ENCODE measurements around the gene CLBA1.
"Not testable (repeated sequence)": the region's sequence is repeated elsewhere in the genome, so short reads cannot be mapped to it uniquely, and the experiment has no call there.

The CLBA1 gene

DNA sequence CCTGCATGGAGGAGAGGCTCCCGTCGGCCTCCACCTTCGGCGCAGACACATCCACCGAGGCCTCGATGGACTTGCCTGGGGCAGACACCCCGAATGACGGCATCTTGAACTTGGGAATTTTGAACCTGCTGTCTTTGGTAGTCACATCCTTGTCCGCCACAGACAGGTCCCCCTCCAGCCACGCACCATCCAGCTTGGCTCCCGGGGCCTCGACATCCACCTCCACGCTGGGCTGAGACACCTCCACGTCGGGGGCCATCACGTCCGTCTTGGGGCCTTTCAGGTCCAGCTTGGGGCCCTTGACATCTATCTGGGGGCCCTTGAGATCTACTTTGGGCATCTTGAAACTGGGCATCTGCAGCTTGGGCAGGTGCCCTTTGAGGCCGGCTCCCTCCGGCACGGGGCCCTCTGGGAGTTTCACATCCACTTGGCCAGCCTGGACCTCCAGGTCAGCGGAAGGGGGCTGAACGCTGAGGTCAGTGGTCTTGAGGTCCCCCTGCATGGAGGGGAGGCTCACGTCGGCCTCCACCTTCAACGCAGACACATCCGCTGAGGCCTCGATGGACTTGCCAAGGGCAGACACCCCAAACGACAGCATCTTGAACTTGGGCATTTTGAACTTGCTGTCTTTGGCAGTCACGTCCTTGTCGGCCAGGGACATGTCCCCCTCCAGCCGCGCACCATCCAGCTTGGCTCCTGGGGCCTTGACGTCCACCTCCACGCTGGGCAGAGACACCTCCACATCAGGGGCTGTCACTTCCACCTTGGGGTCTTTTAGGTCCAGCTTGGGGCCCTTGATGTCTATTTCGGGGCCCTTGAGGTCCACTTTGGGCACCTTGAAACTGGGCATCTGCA, 37.5 kb upstream of the CLBA1 start:
- DNase-seq: not testable (repeated sequence)

- no peak for DNase-seq
Observed at GRCh38 chr14:104948736-104949031, 36.9 kb upstream of the CLBA1 start.

- DNase-seq: not testable (repeated sequence)
Observed at GRCh38 chr14:104949406-104949955, 36.1 kb upstream of the CLBA1 start.

DNA sequence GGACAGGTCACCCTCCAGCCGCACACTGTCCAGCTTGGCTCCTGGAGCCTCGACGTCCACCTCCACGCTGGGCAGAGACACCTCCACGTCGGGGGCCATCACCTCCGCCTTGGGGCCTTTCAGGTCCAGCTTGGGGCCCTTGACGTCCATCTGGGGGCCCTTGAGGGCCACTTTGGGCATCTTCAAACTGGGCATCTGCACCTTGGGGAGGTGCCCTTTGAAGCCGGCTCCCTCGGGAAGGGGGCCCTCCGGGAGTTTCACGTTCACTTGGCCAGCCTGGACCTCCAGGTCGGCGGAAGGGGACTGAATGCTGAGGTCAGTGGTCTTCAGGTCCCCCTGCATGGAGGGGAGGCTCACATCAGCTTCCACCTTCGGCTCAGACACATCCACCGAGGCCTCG, 35.6 kb upstream of the CLBA1 start:
- DNase-seq: no peak

- DNase-seq: not testable (repeated sequence)
Observed at GRCh38 chr14:104950701-104951100, 34.9 kb upstream of the CLBA1 start.

GRCh38 chr14:104951863-104952657, 33.5 kb upstream of the CLBA1 start:
- DNase-seq: not testable (repeated sequence)

DNA sequence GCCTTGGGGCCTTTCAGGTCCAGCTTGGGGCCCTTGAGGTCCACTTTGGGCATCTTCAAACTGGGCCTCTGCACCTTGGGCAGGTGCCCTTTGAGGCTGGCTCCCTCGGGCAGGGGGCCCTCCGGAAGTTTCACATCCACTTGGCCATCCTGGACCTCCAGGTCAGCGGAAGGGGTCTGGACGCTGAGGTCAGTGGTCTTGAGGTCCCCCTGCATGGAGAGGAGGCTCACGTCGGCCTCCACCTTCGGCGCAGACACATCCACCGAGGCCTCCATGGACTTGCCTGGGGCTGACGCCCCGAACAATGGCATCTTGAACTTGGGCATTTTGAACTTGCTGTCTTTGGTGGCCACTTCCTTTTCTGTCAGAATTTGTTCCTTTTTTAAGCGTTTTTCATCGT, 32.5 kb upstream of the CLBA1 start:
- no peak for DNase-seq

DNA sequence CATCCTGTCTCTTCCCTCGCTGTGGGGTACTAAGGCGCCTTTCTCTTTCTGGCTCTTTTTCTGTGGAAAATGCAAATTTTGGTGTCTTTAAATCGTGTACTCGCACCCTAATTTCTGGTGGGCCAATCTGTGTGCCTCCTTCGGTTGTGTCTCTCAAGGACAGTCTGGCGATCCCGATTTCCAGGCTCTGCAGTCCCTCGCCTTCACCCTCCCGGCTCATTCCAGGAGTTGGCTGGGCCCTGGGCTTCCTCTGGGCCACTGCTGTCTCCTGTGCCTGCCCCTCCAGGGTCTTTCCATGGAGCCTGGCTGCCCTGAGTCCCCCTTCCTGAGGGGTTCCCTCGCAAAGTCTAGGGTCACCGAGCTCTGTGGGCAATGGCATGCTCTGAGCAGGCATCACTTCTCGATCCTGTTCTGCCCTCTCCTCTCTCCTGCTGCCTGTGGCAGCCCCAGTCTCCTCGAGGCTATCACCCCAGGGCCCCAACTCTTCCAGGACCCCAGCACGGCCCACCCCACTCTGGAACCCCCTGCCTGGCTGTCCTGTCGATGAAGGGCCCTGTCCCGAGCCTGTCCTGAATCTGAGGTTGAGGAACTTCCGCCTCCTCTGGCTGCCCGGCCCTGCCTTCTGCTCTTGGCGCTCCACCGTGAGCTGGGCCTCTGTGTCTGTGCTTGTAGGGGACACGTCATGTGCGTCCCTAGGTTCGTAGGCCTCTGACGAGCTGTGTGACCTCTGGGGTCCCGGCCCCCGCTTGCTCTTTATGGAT, 31.5 kb upstream of the CLBA1 start:
- DNase-seq: no peak

- no peak for DNase-seq
Observed at GRCh38 chr14:104954746-104955395, 30.7 kb upstream of the CLBA1 start.

GRCh38 chr14:104955396-104955770, 30.2 kb upstream of the CLBA1 start:
- no peak for DNase-seq

GRCh38 chr14:104956290-104956890, 29.2 kb upstream of the CLBA1 start:
- DNase-seq: no peak

DNA sequence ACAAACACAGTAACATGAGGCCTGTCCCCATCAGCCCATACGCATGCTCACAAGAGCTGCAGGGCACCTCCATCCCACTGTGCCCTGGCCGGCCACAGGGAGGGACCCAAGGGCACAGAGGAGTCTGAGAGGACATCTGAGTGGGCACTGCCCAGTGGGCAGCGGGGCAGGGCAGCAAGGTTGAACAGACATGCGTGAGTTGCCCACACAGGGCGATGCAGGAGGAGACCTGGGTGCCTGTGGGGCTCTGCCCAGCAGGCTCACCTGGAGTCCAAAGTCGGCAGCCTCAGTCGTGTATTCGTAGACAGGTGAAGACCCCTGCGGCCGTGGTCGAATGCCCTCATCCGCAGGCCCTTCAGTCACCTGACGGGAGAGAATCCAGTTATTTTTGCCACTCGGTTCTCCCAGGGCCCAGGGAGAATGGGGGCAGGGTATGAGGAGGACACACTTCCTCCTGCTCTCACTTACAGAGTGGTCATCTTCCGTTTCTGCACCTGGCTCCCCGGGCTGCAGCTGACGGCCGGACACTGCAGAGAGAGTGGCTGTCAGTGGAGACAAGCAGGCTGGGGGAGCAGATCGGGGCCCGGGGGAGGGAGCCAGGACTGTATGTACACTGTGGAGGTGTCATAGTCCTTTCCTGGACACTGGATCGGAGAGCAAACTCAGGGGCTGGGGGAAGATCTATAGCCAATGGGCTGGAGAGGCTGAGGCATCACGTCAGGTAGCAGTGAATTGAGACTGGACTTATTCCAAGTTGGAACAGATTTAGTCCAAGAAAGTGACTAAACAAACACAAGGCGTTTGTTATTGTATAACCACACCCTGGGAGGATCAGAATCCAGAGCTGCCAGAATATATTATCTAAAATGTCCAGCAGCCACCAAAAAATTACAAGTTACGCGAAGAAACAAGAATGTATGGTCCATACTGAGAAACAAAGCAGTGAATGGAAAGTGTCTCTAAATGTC, 28.2 kb upstream of the CLBA1 start:
- DNase-seq: no peak

DNA sequence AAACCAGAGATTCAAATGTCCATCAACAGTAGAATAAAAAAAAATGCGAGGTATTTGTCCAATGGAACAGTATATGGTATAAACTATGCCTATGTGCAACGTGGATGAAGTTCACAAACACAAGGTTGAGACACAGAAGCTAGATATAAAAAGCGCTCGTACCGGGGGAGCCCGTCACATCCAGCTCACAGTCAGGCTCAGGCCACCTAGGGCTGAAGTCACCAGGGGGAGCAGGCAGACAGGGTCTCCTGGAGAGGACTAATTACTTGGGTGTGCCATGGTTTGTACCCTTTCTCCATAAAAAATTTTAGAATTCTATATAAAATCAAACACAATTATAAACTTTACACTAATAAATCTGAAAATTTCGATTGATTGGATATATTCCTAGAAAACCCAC, 21.0 kb upstream of the CLBA1 start:
- no peak for DNase-seq

DNA sequence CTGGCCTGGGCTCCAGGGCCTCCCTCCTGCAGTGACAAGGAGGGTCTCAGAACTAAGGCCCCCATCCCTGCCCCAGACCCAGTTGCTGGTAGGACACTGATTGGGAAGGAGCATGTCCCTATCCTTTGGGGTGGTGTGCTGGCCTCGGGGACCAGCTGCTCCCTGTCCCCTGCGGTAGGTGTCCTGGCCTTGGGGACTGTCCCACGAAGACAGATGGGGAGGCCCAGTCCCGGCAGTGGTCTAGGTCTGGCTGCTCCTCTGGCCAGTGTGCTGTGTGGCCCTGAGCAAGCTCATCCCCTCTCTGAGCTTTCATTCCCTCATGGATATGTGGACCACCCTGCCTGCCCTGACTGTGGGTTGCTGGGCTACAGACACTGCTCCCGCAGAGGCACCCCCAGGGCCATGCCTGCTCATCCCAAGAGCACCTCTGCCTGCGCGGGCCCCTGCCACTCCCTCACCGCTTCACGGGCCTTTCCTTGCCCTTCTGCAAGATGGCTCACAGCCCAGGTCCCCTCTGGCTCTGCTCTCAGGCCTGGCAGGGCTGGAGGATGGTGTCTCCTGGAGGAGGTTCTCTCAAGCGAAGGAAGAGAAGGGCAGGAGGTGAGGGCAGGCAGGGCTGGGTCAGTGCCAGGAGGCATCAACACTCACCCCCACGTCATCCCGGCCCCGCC, 19.9 kb upstream of the CLBA1 start:
- no peak for DNase-seq

GRCh38 chr14:104966261-104966865, 19.2 kb upstream of the CLBA1 start:
- DNase-seq: no peak

GRCh38 chr14:104966981-104967385, 18.6 kb upstream of the CLBA1 start:
- no peak for DNase-seq

DNA sequence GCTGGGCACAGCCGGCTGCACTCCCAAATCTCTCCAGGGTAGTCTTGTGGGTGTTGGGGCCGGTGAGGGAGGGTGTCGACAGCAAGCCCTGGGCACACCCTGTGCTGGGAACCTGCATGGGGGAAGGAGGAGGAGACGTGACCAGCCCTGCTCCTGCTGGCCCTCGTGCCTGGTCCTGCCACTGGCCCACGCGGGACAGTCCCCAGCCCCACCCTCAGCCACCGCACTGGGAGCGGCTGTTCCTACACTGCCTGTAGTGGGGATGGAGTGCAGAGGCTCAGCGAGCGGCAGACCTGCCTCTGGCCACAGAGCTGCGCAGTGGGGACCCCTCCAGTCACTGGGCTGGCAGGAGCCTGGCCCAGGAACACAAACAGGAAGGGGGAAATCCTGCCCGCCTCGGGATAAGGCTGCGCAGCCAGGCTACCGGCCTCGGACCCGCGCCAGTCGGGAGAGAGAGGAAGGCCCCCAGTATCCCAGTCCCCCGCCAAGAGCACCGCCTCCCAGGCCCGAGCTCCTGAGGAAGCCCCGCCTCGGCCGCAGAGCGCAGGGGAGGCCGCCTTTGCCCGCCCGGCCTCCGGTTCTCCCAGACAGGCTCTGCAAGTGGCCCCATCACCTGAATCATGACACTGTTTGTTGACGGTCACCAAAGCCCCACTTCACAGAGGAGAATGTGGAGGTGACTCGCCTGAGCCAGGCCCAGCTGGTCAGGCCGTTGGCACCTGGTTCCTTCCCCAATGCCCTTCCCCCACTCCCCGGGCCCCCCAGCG, 18.0 kb upstream of the CLBA1 start:
- DNase-seq: no peak

GRCh38 chr14:104968153-104968527, 17.4 kb upstream of the CLBA1 start:
- no peak for DNase-seq

Measured in activated gamma-delta T cell (primary cell).